ENCODE data around the gene PIAS1.

The PIAS1 gene

GRCh38 chr15:68063606-68064005 lies 9.5 kb downstream of the PIAS1 start:
- DNase-seq (ENCODE audit: low spot score): no peak

- no peak for DNase-seq (ENCODE audit: low spot score)
These were observed 19.6 kb downstream of the PIAS1 start for GRCh38 chr15:68073576-68074288.

DNA sequence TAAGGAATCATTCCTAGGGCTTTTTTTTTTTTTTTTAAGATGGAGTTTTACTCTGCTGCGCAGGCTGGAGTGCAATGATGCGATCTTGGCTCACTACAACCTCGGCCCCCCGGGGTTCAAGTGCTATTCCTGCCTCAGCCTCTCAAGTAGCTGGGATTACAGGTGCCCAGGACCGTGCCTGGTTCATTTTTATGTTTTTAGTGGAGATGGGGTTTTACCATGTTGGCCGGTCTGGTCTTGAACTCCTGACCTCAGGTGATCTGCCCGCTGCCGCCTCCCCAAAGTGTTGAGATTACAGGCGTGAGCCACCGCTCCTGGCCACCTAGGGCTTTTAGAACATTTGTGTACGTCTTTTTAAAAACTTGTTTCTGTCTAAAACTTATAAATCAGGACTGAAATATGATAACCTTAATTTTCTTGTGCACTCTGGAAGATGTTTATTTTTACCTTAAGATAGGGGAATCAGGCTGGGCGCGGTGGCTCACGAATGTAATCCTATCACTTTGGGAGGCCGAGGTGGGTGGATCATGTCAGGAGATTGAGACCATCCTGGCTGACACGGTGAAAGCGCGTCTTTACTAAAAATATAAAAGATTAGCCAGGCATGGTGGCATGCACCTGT lies 21.8 kb downstream of the PIAS1 start:
- DNase-seq (ENCODE audit: low spot score): no peak

DNA sequence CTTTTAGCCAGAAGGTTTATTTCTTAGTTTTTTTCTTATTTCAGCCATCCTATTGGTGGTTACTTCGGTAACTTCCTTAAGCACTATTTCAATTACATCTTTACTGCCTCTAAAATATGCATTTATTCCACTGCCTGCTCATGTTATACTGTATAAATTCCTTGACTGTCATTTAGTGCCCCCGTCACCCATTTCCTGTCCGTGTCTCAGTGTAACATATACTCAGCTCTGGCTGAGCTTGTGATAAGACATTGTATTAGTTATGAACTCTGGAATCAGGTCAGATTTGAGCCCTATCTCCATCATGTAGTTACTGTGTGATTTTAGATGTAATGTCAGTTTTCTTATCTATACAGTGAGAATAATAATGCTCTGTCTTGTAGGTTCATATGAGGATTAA lies 24.2 kb downstream of the PIAS1 start:
- DNase-seq (ENCODE audit: low spot score): no peak

DNA sequence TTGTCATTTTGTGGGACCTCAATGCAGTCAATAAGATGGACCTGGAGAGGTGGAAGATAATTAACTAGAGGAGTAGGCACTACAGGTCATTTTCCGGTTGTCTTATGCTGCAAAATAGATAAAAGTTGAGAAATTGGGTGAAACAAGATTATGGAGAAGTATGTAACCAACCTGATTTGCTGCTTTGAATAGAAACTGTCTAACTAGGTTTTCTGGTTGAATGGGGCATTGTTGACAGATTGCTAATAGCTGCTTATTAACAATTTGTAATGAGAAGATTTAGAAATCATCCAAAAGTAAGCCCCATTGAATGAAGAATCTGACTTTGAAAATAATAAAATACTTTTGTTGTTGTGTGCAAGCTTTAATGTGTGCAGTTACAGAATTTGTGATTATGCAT lies 26.2 kb downstream of the PIAS1 start:
- no peak for DNase-seq (ENCODE audit: low spot score)

GRCh38 chr15:68080783-68081182 lies 26.7 kb downstream of the PIAS1 start:
- no peak for DNase-seq (ENCODE audit: low spot score)

DNA sequence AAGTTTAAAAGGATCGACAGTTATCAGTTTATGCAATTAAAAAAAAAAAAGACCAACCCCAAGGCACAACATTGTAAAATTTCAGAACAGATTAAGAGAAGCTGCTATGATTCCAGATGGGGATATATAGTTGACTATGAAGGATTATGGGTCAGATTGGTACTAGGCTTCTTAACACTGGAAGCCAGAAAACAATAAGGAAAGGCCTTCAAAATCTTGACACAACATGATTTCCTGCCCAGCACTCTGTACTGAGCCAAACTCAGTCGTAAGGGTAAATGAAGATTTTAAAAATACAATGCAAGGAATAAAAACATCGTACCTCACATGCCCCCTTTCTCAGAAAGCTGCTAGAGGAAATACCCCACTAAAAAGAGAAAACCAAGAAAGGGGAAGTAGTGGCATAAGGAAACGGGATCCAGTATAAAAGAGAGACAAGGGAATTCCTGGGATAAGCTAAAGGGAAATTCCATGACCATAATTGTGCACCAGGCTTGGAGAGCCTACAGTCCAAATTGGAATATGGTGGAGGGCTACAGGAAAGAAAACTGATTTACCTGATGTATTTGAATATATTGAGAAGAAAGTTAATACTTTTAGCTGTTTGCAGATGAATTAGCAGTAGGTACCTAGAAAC lies 27.9 kb downstream of the PIAS1 start:
- no peak for DNase-seq (ENCODE audit: low spot score)

- no peak for DNase-seq (ENCODE audit: low spot score)
These were observed 28.6 kb downstream of the PIAS1 start for GRCh38 chr15:68082735-68083134.

- DNase-seq (ENCODE audit: low spot score): no peak
These were observed 29.3 kb downstream of the PIAS1 start for GRCh38 chr15:68083463-68083862.

DNA sequence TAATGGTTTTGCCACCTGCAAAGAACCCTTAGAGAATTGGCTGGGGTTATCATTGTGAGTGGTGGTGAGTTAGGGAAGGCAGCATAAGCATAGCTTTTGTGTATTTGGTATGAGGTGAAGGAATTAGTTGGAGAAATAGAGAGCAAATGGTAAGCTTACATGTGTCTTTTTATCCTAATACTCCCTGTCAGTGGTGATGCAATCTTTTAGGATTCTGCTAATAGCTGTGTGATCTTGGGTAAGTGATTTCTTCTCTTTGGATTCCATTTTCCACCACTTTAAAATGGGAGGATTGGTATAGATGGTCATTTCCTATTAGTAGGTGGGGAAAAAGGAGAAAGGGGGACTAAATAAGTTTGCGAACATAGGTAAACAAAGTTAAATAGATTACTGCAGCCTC lies 30.9 kb downstream of the PIAS1 start:
- no peak for DNase-seq (ENCODE audit: low spot score)

- no peak for DNase-seq (ENCODE audit: low spot score)
These were observed 37.6 kb downstream of the PIAS1 start for GRCh38 chr15:68091743-68092142.

DNA sequence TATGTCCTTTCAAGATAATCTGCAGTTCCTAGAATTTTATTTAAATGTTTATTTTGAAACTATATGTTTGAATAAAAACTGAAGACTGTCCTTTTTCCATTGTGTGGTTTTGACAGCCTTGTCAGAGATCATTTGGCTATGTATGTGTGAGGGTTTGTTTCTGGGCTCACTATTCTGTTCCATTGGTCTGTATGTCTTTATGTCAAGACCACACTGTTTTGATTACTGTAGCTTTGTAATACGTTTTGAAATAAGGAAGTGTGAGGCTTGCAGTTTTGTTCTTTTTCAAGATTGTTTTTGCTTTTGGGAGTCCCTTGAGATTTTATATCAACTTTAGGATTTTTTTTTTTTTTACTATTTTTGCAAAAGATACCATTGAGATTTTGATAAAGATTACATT lies 42.0 kb downstream of the PIAS1 start:
- DNase-seq (ENCODE audit: low spot score): no peak

- DNase-seq (ENCODE audit: low spot score): no peak
These were observed 42.9 kb downstream of the PIAS1 start for GRCh38 chr15:68097029-68097428.

DNA sequence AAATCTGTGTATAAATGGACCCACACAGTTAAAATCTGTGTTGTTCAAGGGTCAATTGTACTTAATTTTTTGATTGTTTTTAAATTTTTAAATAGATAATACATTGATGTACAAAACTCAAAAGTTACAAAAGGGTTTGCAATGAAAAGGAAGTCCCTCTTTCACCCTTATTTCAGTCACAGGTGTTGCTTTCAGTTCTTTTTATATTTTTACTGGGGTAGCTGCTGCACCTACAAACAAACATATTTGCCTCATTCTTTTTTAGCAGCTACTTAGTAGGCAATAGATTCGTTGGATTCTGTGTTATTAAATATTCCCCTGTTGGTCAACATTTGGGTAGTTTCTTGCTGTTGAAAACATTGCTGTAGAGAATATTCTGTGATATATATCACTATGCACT lies 44.4 kb downstream of the PIAS1 start:
- no peak for DNase-seq (ENCODE audit: low spot score)

- no peak for DNase-seq (ENCODE audit: low spot score)
These were observed 46.1 kb downstream of the PIAS1 start for GRCh38 chr15:68100194-68100593.

DNA sequence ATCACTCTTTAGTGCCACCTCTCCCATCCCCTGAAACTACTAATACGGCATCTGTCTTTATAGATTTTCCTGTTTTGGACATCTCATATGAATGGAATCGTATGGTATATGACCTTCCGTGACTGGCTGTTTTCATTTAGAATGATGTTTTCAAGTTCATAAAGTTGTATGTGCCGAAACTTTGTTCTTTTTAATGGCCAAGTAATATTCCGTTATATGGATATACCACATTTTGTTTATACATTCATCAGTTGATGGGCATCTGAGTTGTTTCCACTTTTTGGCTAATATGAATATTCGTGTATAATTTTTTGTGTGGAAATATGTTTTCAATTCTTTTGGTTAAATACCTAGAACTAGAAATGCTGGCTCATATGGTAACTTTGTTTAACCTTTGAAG lies 49.5 kb downstream of the PIAS1 start:
- DNase-seq (ENCODE audit: low spot score): no peak

DNA sequence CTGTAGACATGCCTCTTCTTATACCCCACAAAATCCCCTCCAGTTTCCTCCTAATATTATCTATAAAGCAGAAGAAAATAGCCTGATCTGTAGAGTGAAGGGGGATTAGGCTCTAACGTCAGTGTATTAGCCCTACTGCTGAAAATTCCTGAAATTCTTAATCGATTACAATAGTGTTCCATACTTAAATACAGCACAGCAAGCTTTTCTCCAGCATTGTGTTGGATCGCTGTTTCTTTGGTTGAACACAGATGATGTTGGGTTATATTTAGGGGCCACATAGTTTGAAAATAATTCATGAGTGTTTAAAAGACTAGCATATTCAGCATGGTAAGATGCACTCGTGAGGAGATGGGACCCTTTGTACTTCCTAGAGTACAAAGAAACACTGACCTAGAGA lies 52.5 kb downstream of the PIAS1 start:
- no peak for DNase-seq (ENCODE audit: low spot score)

DNA sequence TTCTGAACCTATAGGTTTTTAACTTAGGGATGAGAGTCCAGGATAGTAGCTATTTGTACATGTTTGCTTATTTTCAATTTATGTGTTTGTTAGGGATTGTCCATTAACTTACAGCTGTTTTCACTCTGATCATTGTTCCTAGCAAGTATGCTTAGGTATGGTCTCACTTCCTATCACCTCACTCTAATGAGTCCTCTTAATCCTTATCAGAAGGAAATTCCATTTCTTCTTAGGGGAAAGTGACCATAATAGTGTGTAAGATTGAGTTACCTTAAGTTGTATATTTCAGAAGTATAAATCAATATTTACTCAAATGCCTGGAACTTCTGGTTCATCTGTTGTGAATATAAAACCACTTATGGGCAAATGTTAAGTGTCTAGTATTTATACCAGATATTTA lies 53.0 kb downstream of the PIAS1 start:
- no peak for DNase-seq (ENCODE audit: low spot score)

DNA sequence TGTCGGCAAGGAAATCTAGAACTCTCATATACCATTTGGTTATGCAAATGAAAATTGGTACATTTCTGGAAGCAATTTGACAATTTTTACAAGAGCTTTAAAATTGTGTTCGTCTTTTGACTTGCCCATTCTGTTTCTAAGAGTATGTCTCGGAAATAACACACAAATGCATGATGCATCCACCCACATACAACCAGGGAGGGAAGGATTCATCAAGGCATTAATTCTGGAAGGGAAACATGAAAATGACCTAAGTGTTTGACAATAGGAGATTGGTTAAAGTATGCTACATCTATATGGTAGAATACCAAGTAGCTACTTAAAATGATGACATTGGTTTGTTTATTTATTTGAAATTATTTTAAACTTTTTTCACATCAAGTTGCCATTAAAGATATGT lies 58.6 kb downstream of the PIAS1 start:
- DNase-seq (ENCODE audit: low spot score): no peak

GRCh38 chr15:68113273-68113672 lies 59.2 kb downstream of the PIAS1 start:
- DNase-seq (ENCODE audit: low spot score): no peak

GRCh38 chr15:68113751-68114150 lies 59.6 kb downstream of the PIAS1 start:
- no peak for DNase-seq (ENCODE audit: low spot score)

GRCh38 chr15:68114356-68114755 lies 60.2 kb downstream of the PIAS1 start:
- DNase-seq (ENCODE audit: low spot score): no peak

GRCh38 chr15:68114840-68115239 lies 60.7 kb downstream of the PIAS1 start:
- no peak for DNase-seq (ENCODE audit: low spot score)

DNA sequence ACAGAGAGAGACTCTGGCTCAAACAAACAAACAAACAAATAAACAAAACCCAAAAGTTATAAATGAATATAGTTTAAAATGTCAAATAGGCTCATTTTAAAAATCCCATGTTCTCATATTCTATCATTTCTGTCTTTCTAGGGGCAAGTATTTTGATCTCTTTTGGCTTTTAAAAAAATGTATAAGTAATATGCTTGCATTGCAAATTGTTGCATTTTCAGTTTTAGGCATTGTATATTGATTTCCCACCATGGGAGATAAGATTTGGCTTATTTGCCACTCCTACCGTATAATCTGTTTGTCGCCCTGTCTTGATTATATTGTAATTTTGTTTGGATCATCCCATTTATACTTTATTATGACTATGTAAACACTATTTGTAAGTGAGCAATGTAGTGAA lies 70.6 kb downstream of the PIAS1 start:
- DNase-seq (ENCODE audit: low spot score): no peak

All from LoVo (cell line).